ENCODE results near the gene ZFP36L1. TPM values are rescaled to one million over a fixed set of nuclear protein-coding genes. Genes with fewer than 3 reads are reported as not detected.
A peak's percentile ranks its signal among the peaks of the same experiment; 100 is the strongest.

ZFP36L1 gene
- total and polyA plus RNA-seq, 7 donors: 45.4 to 225 (median 117) TPM

- intact Hi-C loops (cut with DNase I): loop anchor here in 1 of 2 donors (5.0 kb wide), 1 partner anchor 731 kb away; no protein-coding TSS in a partner anchor
- Histone ChIP-seq H3K9me3 (no peaks in the 10 kb centered on the region), H3K4me1 (peaks cover 18% of the 10 kb centered on the region)
Observed at GRCh38 chr14:68807987-68808386, 15.1 kb upstream of the ZFP36L1 start.

DNA sequence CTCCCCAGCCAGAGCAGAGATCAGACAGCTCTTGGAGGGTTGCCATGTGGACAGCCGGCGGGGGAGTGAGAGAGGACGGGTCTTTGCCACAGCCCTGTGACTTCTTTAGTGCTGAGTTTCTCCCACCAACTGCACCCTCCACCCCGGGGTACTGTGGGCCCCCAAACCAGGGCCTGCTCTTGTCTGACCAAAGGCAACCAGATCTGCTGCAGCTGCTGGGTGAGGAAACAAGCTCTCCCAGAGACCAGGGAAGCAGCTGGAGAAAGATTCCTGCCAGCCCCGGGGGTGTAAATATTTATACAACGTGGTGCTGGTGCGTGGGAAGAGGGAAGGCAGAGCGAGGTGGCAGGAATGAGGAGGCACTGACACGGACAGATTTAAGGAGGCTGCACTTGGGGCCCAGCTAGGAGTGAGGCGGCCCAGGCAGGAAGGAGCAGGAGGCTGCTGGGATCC is 14.3 kb upstream of the ZFP36L1 start:
- H3K36me3 ChIP-seq (ENCODE audit: insufficient read depth in 1 of 2, low read depth in 1 of 2): no peaks in the 10 kb centered on the region
- ATAC-seq: peak; percentile 48 to 62 (median 56)
- H3K27me3 ChIP-seq (ENCODE audit: insufficient read depth in 3 of 3, low read length in 2 of 3): no peaks in the 10 kb centered on the region
- intact Hi-C loops (cut with DNase I): loop anchor here in 1 of 2 donors (5.0 kb wide), 1 partner anchor 730 kb away; no protein-coding TSS in a partner anchor
- 20 to 32% (median 30%) methylated on average over 10 of the region's 10 CpGs for WGBS, 3 donors
- peaks cover 18% of the 10 kb centered on the region for H3K4me1 ChIP-seq
- H3K27ac ChIP-seq: peak overlapping the region; percentile 60
- DNase-seq: peak; percentile 56 to 68
- no peak for TF ChIP-seq CTCF (IDR thresholded peaks at IDR 0.05)
- H3K9me3 ChIP-seq: no peaks in the 10 kb centered on the region
- H3K4me3 ChIP-seq: no peak overlapping the region

More at GRCh38 chr14:68807987-68808386, 15.1 kb upstream of the ZFP36L1 start:
- DNase-seq (peak in 1 of 2 donors; percentile 58), ATAC-seq (peak in 1 of 4 donors; percentile 8)
- Histone ChIP-seq H3K4me3 (no peak overlapping the region), H3K36me3 (ENCODE audit: insufficient read depth in 1 of 2, low read depth in 1 of 2) (no peaks in the 10 kb centered on the region), H3K27me3 (ENCODE audit: insufficient read depth in 3 of 3, low read length in 2 of 3) (no peaks in the 10 kb centered on the region), H3K27ac (peak overlapping the region; percentile 60)
- no peak for TF ChIP-seq CTCF (IDR thresholded peaks at IDR 0.05)
- 60 to 77% (median 61%) methylated on average over 7 of the region's 7 CpGs for WGBS, 3 donors

DNA sequence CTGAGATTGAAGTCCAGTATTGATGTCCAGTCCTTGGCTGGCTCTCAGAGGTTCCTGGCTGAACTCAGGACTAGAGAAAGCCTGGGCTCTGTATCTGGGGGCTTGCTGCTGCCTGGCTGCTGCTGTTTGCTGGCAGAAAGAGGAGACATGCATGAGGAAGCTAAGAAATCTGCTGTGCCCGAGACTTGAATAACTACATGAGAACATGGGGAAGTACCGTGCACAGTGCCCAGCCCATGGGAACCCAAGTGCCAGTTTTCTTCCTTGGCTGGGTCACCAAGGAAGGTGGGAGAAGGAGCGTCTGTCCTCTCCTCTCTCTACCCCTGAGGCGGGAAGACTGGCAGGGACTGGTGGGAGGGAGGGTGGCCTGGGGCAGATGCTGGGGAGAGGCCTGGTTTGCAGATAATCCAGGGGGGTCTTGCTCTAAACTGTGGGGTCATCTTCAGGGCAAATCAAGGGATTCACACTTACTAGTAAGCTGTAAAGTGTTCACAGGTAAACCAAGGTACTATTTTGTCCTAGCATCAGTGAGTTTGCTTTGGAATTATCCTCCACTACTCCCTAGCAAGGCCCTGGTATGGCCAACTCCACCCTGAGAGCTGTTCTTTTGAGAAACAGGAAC is 13.8 kb upstream of the ZFP36L1 start:
- Histone ChIP-seq H3K4me1 (peaks cover 18% of the 10 kb centered on the region), H3K4me3 (no peak overlapping the region), H3K27me3 (ENCODE audit: insufficient read depth in 3 of 3, low read length in 2 of 3) (no peaks in the 10 kb centered on the region), H3K9me3 (no peaks in the 10 kb centered on the region), H3K27ac (peak overlapping the region; percentile 60), H3K36me3 (ENCODE audit: insufficient read depth in 1 of 2, low read depth in 1 of 2) (no peaks in the 10 kb centered on the region)
- DNase-seq (no peak), ATAC-seq (peak in 3 of 4 donors; percentile 31 to 48 (median 39))
- no peak for TF ChIP-seq CTCF (IDR thresholded peaks at IDR 0.05)
- intact Hi-C loops (cut with DNase I): loop anchor here in 1 of 2 donors (5.0 kb wide), 1 partner anchor 729 kb away; no protein-coding TSS in a partner anchor
- WGBS, 3 donors: 54 to 70% (median 57%) methylated on average over 3 to 4 of the region's 4 CpGs

DNA sequence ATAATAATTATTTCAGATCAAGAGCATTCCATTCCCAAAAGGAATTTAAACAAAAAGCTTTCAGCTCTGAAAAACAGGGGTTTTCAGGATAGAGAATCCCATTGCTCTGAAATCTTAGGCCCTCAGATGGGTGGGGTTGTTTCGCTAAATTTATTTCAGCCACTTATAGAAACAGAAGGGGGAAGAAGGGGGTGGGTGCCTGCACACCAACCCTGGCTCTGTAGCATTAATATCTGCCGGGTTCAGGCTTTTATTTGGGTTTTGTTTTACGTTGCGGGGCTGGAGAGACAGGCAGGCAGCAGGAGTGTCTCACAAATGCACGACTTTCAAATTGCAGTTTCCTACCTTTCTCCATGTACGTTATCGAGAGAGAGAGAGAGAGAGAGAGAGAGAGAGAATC is 12.5 kb upstream of the ZFP36L1 start:
- H3K36me3 ChIP-seq (ENCODE audit: insufficient read depth in 1 of 2, low read depth in 1 of 2): no peaks in the 10 kb centered on the region
- DNase-seq (no peak), ATAC-seq (no peak)
- H3K27me3 ChIP-seq (ENCODE audit: insufficient read depth in 3 of 3, low read length in 2 of 3): no peaks in the 10 kb centered on the region
- no peak overlapping the region for H3K27ac ChIP-seq
- no peak overlapping the region for H3K4me3 ChIP-seq
- 75 to 81% (median 77%) methylated on average over 7 of the region's 7 CpGs for WGBS, 3 donors
- intact Hi-C loops (cut with DNase I): loop anchor here in 1 of 2 donors (5.0 kb wide), 1 partner anchor 728 kb away; no protein-coding TSS in a partner anchor
- peaks cover 7% of the 10 kb centered on the region for H3K9me3 ChIP-seq
- H3K4me1 ChIP-seq: peaks cover 18% of the 10 kb centered on the region
- TF ChIP-seq CTCF (IDR thresholded peaks at IDR 0.05): no peak
